ENCODE data around the gene TTPAL.

Gene TTPAL

DNA sequence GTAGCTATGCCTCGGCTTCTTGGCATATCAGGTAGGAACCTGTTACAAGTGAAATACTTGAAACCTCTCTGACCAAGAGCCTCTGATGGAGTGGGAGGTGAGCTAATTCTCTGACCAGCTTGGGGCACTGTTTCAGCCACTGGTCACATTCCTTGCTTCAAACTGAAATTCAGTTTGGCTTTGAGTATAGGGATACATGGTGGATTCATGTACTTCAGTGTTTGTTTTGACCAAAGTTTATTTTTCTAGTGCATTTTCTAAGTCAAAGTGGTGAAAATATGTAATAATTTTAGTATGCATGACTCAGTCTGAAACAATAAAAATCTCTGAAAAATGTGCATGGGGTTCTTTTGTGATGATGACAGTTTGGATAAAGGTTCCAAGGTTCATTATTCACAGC lies 18.6 kb downstream of the TTPAL start:
- TF ChIP-seq, protein P1, sequence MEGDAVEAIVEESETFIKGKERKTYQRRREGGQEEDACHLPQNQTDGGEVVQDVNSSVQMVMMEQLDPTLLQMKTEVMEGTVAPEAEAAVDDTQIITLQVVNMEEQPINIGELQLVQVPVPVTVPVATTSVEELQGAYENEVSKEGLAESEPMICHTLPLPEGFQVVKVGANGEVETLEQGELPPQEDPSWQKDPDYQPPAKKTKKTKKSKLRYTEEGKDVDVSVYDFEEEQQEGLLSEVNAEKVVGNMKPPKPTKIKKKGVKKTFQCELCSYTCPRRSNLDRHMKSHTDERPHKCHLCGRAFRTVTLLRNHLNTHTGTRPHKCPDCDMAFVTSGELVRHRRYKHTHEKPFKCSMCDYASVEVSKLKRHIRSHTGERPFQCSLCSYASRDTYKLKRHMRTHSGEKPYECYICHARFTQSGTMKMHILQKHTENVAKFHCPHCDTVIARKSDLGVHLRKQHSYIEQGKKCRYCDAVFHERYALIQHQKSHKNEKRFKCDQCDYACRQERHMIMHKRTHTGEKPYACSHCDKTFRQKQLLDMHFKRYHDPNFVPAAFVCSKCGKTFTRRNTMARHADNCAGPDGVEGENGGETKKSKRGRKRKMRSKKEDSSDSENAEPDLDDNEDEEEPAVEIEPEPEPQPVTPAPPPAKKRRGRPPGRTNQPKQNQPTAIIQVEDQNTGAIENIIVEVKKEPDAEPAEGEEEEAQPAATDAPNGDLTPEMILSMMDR (IDR thresholded peaks at IDR 0.05; ENCODE audit: extremely low read depth, missing control alignments), result no peak
- no peak for DNase-seq (ENCODE audit: low spot score)

DNA sequence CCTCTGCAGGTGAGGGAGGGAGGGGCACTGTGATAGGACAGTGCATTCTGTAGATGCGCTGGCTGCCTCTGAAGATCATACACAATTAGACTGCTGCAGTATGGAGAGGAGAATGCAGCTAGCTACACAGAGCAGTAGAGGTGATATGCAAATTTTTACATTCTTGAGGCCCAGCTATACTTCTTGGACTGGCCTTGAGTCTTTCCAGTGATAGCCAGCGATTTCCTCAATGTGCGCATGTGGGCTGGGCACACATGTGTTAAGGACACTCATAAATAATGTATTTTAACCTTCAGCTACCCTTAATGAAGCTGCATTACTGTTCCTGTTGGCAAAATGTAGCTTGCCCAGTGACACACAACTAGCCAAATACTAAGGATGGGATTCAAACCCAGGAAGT lies 19.0 kb downstream of the TTPAL start:
- DNase-seq (ENCODE audit: low spot score), result no peak
- TF ChIP-seq, protein P1 (IDR thresholded peaks at IDR 0.05; ENCODE audit: extremely low read depth, missing control alignments), result no peak

DNA sequence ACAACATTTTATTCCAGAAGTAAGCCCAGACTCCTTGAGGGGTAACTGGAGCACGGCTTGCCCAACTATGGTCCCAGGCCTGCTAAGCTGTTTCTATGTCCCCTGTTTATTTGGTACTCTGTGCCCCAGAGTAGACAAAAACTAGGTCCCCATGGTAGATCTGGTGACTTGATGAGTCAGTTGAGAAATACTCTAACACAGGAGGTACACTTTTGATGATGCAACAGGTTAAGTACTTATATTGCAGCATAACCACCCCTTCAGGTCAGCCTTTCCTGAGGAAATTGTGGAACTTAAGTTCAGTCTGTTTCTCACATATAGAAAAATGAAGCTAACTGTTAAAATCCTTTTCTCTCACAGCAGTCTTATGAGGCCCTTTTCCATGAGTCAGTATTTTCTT lies 19.6 kb downstream of the TTPAL start:
- TF ChIP-seq, protein P1 (IDR thresholded peaks at IDR 0.05; ENCODE audit: extremely low read depth, missing control alignments), result no peak
- DNase-seq (ENCODE audit: low spot score), result no peak

DNA sequence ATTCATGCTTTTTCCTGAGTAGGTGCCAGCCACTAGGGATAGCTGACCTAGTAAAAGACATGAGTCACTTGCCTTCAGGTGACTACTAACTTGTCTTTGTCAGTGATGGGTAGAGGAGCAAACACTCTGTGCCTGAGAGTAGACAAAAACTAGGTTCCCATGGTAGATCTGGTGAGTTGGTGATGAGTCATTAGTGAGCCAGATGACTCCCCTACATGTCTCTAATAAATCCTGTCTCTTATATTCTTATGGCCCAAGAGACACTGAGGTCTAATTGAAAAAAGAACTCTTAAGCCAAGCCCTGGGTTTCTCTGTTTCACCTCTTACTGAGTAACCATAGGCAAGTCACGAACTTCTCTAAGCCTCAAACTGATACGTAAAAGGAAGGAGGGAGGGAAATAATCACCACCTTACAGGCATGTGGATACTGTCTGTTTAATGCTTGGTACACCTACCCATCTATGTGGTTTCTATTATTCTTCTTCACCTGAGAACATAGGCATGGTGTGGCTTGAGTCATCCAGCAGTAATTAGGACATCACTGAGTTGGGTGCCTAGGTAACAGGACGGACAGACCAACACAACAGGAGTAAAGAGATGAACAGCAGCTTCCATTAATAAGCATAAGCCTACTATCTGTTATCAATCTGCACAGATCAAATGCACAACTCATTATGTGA lies 20.3 kb downstream of the TTPAL start:
- no peak for DNase-seq (ENCODE audit: low spot score)
- TF ChIP-seq, protein P1 (IDR thresholded peaks at IDR 0.05; ENCODE audit: extremely low read depth, missing control alignments), result no peak

DNA sequence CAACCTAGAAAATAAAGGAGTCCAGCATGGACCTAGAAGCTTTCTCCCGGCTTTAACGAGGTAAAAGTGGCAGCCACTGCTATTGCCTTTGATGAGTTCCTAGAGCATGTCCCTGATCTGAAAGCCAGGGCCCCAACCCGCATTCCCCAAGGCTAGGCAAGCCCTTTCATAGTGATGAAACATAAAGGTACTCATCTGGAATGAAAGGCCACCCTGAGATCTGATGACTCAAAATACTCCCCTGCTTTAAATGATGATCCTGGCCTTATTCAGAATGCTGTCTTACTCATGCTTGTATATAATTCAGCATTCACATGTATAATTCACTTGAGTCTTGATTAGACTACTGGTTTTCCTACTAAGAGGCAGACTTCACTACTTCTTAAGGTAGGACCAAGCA lies 21.3 kb downstream of the TTPAL start:
- TF ChIP-seq, protein P1 (IDR thresholded peaks at IDR 0.05; ENCODE audit: extremely low read depth, missing control alignments), result no peak
- DNase-seq (ENCODE audit: low spot score), result no peak

DNA sequence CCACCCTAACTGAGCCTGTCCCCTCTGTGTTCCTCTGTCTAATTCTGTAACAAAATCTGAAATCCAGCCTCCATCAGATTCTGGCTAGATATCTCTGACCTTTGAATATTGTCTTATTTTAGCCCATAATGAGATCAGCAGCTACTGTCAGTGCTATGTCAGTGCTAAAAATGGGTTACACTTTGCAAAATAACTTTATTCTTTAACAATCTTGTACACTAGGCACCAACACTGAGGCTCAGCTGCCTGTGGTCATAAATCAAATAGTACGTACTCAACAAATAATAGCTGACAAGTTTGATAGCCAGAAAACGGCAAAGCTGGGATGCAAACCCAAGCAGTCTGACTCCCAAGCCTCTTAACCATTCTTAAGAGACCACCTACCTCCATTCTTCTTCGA lies 22.1 kb downstream of the TTPAL start:
- DNase-seq (ENCODE audit: low spot score), result no peak
- TF ChIP-seq, protein P1 (IDR thresholded peaks at IDR 0.05; ENCODE audit: extremely low read depth, missing control alignments), result no peak

DNA sequence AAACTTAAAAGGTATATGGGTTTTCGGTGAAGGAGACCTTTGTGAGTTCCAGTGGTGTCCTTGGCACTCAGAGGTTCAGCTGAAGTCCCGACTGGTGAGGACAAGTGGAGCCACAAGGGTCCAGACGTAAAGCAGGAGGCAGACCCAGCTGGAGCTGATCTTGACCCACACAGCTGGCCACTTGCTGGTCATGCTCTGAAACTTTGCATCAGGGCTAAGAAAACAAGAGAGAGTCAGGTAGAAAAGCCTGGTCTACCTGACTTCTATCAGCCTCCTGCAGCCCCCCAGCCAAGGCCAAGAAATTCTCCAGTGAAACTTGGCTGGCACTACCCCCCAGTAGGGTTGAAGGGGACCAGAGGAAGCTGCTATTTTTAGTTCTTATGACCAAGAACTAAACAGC lies 24.5 kb downstream of the TTPAL start:
- no peak for DNase-seq (ENCODE audit: low spot score)
- TF ChIP-seq, protein P1 (IDR thresholded peaks at IDR 0.05; ENCODE audit: extremely low read depth, missing control alignments), result no peak
